Stimulated activated CD4-positive, alpha-beta T cell treated with anti-CD3 and anti-CD28 coated beads, Interleukin-15, amount 100 ng/mL, for 24 hours (primary cell): ENCODE results near the gene KRTAP5-11.
"Not testable (repeated sequence)": the region's sequence is repeated elsewhere in the genome, so short reads cannot be mapped to it uniquely, and the experiment has no call there.

Source experiments
- DNase-seq: peaks from one replicate; pipeline ENCODE4 v3.0.0-alpha.2; 2020

The KRTAP5-11 gene

DNA sequence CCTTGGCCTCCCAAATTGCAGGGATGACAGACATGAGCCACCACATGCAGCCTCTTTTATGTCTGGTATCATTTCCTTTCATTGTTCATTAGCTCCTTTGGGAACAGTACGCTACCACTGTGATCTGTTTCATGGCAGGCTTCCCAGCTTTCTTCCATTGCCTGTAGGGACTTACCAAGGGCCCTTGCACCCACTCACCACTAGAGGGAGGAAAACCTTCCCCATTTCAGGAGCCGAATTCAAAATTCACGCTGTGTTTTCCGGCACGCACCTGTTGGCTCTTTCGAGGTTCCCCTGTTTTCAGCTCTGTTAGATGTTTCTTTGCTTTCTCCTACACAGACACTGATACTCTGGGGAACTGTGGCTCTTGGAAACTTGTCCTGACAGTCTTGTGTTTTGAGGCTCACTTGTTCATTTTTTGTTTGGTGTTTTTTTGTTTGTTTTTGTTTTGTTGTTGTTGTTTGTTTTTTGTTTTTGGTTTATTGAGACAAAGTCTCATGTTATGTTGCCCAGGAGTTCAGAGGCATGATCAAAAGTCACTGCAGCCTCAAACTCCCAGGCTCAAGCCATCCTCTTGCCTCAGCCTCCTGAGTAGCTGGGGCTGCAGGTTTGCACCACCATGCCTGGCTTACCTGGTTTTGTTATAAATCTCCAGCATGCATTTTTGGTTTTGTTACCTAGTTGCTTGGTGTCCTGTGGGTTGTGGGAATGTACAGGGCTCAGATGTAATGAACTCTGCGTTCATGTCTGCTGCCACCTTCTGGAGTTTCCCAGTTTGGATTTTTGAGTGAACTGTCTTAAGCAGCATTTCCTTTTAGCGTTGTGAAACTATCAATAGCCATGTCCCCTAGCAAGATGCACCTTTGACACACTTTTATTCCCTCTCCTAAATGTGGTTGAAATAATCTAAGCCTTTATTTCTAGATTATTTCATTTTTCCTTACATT is 2.3 kb downstream of the KRTAP5-11 start:
- DNase-seq: peak; percentile 53

DNA sequence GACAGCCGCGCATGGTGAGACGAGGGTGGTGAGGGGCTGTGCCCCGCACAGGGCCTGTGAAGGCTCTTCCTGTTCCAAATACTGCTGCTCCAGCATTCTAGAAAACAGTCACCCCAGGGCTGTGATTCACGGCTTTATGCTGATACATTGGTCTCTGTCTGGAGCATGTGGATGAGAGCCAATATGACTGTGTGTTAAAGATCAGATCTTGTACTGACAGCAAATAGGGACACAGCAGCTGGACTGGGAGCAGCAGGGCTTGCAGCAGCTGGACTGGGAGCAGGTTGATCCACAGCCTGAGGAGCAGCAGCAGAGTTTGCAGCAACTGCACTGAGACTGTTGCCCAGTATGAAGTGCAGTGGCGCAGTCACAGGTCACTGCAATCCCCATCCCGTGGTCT is 3.2 kb downstream of the KRTAP5-11 start:
- not testable (repeated sequence) for DNase-seq

DNA sequence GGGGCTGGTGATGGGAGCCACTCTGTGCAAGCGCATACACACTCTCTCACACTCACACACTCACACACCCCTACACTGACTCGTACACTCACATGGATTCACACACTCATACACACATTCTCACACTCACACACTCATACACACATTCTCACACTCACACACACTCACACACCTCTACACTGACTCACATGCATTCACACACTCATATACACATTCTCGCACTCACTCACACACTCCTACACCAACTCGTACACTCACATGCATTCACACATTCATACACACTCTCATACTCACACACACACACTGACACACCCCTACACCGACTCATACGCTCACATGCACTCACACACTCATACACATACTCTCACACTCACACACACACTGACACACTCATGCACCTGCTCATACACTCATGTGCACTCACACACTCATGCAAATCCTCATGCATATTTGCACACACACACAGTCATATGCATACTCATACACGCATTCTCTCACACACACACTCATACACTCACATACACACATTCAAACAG is 5.1 kb downstream of the KRTAP5-11 start:
- no peak for DNase-seq

DNA sequence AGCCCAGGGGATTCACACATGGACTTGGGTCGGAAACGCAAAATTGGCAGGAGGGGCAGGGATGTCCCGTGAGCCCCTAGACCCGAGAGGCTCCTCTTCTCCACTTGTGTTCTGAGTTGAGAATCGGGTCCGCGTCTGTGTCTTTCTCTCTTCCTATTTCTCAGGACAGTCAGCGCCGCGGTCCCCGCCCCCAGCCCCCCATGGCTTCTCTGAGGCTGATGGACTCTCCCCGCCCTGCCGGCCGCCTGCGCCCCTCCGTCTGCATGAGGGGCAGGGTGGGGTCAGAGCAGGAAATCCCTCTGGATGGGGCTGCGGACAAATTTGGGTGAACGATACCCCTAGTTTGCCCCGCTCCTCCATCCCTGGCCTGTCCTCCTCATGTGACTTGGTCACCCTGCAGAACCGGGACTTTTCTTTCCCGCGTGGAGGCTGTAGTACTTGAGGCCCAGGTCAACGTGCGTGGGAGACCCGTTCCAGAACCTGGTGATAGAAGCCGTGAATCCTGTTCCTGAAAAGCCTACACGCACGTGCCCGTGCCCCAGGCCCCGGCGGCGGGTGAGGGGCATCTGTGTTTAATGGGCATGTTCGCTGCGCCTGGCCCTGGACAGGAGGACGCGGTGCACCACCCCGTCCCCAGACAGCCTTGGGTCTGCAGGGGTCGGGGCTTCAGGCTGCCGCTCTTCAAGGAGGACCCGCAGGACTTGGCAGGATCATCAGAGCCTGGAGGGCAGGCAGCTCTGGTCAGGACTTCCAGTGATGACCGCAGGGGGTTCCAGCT is 5.8 kb downstream of the KRTAP5-11 start:
- DNase-seq: not testable (repeated sequence)

DNA sequence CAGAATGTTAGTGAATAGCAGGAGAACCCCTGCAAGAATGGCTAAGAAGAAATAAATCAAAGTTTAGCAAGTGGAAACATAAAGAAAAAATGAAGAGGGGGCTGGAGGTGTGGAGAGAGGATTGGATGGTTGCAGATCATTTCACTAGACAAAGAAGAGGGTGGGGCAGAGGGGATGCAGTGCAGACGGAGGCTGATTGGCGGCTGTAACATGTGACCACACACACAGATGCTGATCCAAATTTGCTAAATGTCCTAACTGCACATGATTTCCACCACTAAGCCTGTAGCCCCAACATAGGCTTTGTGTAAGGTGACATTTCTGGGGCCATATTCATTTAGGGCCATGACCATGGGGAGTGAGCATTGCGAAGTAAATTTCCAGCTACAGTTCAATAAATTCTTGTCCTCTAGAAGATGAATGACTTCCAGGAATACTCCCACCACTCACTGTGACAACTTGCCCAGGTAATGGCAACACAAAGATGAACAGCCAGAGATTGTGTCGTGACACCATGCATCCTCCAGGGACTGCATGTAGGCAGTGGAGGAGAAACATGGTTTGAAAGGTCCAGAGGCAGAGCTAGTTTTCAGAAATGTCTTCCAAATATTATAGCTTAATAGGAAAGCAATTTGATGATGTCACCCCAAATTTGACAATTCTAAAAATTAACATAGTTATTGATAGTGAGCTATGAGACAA is 6.8 kb downstream of the KRTAP5-11 start:
- no peak for DNase-seq

DNA sequence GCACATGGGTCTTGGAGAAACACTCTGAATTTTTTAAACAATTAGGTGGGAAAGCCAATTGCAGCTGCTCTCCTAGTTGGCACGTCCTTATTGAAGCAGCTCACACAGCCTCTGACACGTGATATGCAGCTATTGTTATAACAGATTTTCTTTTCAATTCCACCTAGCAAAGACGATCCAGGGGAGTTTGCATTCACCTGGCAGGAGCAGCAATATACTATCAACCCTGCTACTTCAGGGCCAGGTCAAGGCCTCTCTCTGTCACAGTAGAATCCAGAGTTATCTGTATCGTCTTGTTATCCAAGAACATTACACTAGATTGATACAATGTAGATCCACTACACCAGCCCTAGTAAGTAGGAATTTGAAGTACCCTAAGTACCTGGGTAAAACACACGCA is 8.3 kb downstream of the KRTAP5-11 start:
- no peak for DNase-seq

DNA sequence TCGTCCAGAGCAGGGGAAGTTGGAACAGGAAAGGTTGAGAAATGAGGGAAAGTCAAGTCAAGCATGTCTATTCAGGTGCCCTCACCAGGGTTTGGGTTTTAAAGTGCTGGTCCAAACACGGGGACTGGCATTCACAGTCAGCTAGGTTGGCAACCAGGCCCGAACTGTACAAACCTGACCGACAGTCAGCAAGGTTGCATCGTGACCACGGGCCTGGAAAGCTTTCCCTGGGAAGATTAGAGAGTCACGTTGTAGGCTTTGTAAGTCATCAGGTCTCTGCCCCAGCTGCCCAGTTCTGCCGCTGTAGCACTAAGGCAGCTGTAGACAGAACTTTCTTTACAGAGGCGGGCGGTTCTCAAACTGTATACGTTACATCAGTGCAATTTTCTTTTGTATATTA is 9.9 kb downstream of the KRTAP5-11 start:
- DNase-seq: no peak

DNA sequence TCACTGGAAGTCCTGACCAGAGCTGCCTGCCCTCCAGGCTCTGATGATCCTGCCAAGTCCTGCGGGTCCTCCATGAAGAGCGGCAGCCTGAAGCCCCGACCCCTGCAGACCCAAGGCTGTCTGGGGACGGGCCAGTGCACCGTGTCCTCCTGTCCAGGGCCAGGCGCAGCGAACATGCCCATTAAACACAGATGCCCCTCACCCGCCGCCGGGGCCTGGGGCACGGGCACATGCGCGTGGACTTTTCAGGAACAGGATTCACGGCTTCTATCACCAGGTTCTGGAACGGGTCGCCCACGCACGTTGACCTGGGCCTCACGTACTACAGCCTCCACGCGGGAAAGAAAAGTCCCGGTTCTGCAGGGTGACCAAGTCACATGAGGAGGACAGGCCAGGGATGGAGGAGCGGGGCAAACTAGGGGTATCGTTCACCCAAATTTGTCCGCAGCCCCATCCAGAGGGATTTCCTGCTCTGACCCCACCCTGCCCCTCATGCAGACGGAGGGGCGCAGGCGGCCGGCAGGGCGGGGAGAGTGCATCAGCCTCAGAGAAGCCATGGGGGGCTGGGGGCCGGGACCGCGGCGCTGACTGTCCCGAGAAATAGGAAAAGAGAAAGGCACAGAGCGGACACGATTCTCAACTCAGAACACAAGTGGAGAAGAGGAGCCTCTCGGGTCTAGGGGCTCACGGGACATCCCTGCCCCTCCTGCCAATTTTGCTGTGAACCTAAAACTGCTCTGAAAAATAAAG is 11.4 kb downstream of the KRTAP5-11 start:
- DNase-seq: not testable (repeated sequence)

DNA sequence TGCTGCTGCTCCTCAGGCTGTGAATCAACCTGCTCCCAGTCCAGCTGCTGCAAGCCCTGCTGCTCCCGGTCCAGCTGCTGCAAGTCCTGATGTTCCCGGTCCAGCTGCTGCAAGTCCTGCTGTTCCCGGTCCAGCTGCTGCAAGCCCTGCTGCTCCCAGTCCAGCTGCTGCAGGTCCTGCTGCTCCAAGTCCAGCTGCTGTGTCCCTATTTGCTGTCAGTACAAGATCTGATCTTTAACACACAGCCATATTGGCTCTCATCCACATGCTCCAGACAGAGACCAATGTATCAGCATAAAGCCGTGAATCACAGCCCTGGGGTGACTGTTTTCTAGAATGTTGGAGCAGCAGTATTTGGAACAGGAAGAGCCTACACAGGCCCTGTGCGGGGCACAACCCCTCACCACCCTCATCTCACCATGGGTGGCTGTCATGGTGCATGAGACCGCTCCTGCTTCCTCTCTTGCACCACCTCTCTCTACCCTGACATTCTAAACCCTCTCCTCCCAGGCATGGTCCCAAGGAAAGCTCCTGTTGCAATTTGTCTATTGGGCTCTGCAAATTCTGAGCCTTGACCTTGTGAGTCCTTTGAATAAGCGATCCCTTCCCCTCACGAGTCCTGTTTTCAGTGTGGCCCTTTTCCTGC is 13.8 kb downstream of the KRTAP5-11 start:
- no peak for DNase-seq

DNA sequence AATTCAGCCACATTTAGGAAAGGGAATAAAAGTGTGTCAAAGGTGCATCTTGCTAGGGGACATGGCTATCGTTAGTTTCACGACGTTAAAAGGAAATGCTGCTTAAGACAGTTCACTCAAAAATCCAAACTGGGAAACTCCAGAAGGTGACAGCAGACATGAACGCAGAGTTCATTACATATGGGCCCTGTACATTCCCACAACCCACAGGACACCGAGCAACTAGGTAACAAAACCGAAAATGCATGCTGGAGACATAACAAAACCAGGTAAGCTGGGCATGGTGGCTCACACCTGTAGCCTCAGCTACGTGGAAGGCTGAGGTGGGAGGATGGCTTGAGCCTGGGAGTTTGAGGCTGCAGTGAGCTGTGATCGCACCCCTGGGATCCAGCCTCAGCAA is 15.0 kb downstream of the KRTAP5-11 start:
- not testable (repeated sequence) for DNase-seq

DNA sequence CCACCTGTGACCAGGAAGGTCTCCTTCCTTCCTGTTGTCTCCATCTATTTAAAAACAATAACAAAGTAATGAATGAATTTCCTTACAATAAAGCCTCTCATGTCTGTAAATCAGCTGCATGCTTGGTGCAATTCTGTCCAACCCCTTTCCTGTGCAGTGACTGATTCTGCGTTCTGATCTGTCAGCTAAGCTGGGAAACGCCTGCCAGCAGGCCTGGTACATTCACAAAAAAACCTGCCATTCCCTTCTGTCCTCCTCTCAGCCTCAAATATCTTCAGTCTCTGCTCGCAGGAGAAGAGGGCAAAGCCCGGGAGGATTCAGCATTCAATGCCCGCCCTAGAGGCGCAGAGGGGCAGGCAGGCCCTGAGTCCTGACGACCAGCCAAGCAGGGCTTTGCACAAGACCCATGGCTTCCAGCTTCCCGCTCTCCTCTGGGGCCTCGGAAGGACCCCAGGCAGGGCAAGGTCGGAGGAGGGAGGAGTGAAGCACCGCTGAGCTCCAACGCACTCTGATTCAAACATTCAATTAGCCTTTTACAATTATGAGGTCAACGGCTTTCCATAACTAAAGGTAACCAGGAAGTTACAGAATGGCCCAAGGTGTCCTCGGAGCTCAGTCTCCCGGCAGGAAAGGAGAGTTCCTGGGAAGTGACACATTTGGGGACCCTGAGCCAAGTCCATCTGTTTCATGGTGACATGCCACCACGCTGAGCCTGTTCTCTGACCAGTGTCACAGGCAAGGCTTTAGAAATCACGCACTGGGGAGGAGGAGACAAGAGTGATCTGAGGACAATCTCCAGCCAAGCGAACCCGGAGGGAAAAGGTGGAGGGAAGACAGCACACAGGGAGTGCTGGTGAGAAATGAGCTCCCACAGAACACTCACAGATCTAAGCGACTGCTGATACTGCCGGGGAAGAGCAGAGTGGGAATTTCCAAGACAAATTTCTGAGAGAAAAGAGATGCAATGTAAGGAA is 15.8 kb downstream of the KRTAP5-11 start:
- not testable (repeated sequence) for DNase-seq

DNA sequence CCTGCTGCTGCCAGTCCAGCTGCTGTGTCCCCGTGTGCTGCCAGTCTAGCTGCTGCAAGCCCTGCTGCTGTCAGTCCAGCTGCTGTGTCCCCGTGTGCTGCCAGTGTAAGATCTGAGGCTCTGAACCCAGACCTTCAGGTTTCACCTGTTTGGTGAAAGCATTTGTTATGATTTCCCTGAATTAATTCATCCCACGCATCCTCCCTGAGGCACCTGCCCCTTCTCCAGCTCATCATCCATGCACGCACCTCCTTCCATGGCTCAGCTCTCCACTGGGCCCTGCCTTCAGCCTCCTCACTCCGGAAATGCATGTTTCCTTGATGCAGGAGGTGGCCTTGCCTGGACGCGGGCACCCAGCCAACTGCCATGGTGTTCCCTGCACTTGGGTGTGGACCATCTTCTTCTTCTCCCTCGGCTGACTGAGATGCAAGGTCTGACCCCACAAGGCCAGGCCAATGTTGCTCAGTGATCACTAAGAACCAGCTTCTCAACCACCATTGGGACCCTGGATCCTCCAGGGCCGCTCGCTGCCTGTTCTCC is 16.5 kb downstream of the KRTAP5-11 start:
- DNase-seq: no peak

DNA sequence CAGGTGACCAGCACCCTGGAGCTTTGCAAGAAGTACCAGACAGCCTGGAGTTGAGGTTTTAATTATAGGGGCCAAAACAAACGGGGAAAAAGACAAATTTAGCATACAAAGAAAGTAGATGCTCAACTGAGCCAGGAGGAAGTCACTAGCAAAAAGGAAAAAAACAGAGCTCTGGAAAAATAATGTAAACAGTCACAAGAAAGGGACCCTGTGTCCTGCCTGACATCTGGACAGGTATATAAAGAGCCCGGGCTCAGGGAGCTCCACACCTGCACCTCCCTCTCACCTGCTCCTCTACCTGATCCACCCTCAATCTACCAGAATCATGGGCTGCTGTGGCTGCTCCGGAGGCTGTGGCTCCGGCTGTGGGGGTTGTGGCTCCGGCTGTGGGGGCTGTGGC is 17.4 kb downstream of the KRTAP5-11 start, which contains the start of gene KRTAP5-10:
KRTAP5-10 (plus strand) TSS at position 301 of the 400 bp plus-strand sequence; CDS start at position 326, 25 bp downstream.
- DNase-seq: no peak

DNA sequence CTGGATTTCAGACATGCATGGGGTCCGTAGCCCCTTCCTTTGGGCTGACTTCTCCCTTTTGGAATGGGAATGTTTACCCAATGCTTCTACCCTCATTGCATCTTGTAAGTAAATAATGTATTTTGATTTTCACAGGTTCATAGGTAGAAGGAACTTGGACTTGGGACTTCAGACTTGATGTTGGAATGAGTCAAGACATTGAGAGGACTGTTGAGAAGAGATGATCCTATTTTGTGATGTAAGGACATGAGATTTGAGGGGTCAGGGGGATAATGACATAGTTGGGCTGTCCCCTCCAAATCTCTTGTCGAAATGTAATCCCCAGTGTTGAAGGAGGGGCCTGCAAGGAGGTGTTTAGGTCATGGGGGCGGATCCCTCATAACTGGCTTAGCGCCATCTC is 18.2 kb downstream of the KRTAP5-11 start:
- no peak for DNase-seq

DNA sequence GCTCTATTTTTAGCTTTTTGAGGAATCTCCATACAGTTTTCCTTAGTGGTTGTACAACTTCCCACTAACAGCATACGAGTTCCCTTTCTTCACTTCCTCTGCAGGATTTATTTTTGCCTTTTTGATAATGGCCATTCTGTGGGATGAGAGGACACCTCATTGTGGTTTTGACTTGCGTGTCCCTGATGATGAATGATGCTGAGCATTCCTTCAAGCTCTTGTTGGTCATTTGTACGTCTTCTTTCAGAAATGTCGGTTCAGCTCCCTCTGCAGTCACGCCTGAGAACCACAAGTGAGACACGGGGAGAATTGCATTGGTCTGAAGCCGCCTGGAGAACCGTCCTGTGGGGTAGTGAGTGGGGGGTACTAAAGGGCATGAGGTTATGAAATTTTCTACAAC is 19.3 kb downstream of the KRTAP5-11 start:
- peak; percentile 39 for DNase-seq

DNA sequence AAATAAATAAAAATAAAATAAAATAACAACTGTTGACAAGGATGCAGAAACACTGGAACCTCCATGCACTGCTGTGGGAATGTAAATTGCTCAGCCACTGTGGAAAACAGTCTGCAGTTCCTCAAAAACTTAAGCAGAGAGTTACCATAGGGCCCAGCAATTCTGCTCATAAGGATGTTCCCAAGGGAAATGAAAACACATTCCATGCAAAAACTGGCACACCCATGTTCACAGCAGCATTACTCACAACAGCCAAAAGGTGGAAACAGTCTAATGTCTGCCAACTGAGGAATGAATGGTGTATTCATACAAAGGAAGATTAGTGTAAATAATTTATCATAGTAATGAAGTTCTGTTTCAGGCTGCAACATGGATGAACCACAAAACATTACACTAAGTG is 20.6 kb downstream of the KRTAP5-11 start:
- no peak for DNase-seq

DNA sequence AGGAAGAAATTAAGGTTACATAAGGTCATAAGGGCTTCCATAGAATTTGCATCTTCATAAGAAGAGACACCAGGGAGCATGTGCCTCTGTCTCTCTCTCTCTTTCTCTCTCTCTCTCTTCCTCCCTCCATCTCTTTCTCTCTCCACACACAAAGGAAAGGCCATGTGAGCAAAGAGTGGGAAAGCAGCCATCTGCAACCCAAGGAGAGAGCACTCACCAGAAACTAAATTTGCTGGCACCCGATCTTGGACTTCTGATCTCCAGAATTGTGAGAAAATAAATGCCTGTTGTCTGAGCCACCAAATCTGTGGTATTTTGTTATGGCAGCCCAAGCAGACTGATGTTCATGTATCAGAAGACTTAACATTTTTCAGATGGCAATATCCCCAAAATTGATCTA is 23.7 kb downstream of the KRTAP5-11 start:
- DNase-seq: no peak

DNA sequence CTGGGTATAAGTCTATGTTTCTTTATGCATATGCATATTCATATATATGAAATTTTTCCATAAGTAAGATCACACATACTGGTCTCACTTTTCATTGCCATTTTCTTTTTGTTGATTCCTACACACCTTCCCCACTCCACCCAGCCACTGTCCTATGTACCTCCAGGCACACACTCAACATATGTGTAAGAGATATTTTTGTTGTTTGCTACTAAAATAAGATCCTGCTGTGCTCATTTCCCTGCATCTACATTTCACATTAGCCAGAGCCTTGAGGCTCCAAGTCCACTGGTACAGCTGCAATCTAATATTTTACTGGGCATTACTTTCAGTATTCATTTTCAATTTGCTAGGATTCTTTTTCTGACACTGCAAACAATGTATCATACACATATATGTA is 25.4 kb downstream of the KRTAP5-11 start:
- no peak for DNase-seq

DNA sequence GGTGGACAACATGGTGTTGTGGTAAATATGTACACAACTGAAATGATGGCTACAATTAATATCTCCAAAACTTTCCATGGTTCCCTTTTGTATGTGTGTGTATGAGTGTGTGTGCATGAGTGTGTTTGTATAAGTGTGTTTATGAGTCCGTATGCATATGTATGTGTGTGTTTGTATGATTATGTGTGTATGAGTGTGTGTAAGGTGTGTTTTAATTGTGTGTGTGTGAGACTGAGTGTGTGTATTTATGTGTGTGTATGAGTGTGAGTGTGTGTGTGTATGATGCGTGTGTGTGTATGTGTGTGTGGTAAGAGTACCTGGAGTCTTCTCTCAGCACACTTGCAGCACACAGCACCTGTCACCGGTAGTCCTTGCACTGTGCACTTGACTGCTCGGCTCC is 26.7 kb downstream of the KRTAP5-11 start:
- no peak for DNase-seq

DNA sequence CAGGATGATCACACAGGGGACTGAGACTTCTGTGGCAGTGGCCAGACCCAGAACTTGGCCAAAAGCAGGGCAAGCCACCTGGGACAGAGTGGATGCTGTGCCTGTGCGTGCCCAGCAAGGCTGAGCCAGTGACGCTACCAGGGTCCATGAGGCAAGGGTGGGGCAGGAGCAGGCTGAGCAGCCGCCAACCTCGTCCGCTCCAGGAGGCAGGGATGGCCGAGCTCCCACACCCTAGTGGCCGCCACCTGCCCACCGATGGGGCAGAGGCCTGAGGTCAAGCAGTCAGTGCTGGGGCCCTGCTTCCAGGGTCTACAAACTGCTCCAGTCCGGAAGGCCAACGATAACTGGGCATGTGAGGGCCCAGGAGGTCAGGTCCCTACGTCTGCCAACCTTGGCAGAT is 27.2 kb downstream of the KRTAP5-11 start:
- no peak for DNase-seq
